Stimulated activated CD4-positive, alpha-beta T cell treated with anti-CD3 and anti-CD28 coated beads, TNF-alpha, amount 100 ng/mL, for 1 hour (primary cell): ENCODE measurements around the gene FLT4.

ENCODE experiments used
- DNase-seq, 3 donors: peaks; one replicate each; pipeline ENCODE4 v3.0.0-alpha.2; 2020; ENCODE audit warnings: low read depth in 3 of 3, low spot score in 1 of 3

FLT4 gene

GRCh38 chr5:180594311-180595045, 54.9 kb downstream of the FLT4 start:
- DNase-seq = no peak

- DNase-seq = no peak
Observed at GRCh38 chr5:180593446-180594206, 55.8 kb downstream of the FLT4 start.

- no peak for DNase-seq
Observed at GRCh38 chr5:180592176-180592575, 57.2 kb downstream of the FLT4 start.

- no peak for DNase-seq
Observed at GRCh38 chr5:180591311-180591887, 58.0 kb downstream of the FLT4 start, which contains the start of gene SCGB3A1. SCGB3A1 (minus strand) TSS chr5:180591499; CDS start chr5:180591462, 37 bp downstream.

- DNase-seq = no peak
Observed at GRCh38 chr5:180590543-180591310, 58.7 kb downstream of the FLT4 start.

GRCh38 chr5:180589771-180590542, 59.4 kb downstream of the FLT4 start:
- no peak for DNase-seq

- DNase-seq = no peak
Observed at GRCh38 chr5:180586870-180587269, 62.5 kb downstream of the FLT4 start.

- DNase-seq = no peak
Observed at GRCh38 chr5:180586204-180586603, 63.2 kb downstream of the FLT4 start.

GRCh38 chr5:180583738-180584137, 65.7 kb downstream of the FLT4 start:
- DNase-seq = no peak

- no peak for DNase-seq
Observed at GRCh38 chr5:180580681-180581080, 68.7 kb downstream of the FLT4 start.

GRCh38 chr5:180575571-180575970, 73.8 kb downstream of the FLT4 start:
- DNase-seq = no peak

GRCh38 chr5:180568914-180569313, 80.5 kb downstream of the FLT4 start:
- DNase-seq = no peak

- no peak for DNase-seq
Observed at GRCh38 chr5:180563994-180564393, 85.4 kb downstream of the FLT4 start.

- DNase-seq = no peak
Observed at GRCh38 chr5:180558232-180558631, 91.2 kb downstream of the FLT4 start.

- DNase-seq = no peak
Observed at GRCh38 chr5:180557217-180557809, 92.1 kb downstream of the FLT4 start.

GRCh38 chr5:180555168-180555921, 94.1 kb downstream of the FLT4 start:
- no peak for DNase-seq

- no peak for DNase-seq
Observed at GRCh38 chr5:180553530-180553929, 95.9 kb downstream of the FLT4 start.
